Loucy (cell line): ENCODE data around the gene PRAMEF18.

Experiments used
- EZH2phosphoT487 ChIP-seq: fragments of 200-600 bp; IDR thresholded peaks from 2 replicates; pipeline ENCODE4 v1.6.1; 2018; ENCODE audit warnings: antibody characterized with exemption, mild to moderate bottlenecking, moderate library complexity, borderline replicate concordance
- TF ChIP-seq, protein P1 (sequence below): fragments of 200-600 bp; sonication (generic); conservative IDR thresholded peaks from 2 replicates; pipeline ENCODE4 v1.5.1; 2014; ENCODE audit warnings: mild to moderate bottlenecking, antibody characterized with exemption, low read length

DNA sequence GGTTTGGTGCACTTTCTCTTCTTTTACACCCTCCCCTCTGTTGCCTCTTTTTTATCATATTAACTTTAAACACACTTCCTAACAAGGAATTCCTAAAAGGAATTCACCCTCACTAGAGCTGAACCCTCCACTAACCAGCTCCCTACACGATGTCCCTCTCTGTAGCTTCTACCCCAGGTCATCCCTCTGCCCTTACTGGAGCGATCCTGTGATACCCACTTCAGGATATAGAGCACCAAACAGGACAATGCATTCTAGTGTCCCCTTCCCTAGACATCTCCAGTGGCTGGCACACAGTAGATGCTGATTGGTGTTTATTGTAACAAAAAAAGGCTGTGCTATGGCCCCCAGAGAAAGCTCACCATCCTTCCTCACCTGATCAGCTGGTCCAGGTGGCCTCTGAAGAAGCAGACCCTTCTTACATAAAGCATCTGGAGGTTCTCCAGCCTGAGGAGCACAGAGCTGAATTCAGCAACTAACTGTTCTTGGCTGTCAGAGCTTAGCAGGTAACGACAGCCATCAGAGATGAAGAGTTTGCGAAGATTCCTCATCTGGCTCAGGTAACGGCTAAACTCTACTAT is 1.4 kb downstream of the PRAMEF18 start:
- TF ChIP-seq, protein P1, sequence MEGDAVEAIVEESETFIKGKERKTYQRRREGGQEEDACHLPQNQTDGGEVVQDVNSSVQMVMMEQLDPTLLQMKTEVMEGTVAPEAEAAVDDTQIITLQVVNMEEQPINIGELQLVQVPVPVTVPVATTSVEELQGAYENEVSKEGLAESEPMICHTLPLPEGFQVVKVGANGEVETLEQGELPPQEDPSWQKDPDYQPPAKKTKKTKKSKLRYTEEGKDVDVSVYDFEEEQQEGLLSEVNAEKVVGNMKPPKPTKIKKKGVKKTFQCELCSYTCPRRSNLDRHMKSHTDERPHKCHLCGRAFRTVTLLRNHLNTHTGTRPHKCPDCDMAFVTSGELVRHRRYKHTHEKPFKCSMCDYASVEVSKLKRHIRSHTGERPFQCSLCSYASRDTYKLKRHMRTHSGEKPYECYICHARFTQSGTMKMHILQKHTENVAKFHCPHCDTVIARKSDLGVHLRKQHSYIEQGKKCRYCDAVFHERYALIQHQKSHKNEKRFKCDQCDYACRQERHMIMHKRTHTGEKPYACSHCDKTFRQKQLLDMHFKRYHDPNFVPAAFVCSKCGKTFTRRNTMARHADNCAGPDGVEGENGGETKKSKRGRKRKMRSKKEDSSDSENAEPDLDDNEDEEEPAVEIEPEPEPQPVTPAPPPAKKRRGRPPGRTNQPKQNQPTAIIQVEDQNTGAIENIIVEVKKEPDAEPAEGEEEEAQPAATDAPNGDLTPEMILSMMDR = no peak
- TF ChIP-seq EZH2phosphoT487 = no peak
